ENCODE data around the gene GSPT1. TPM values are rescaled to one million over a fixed set of nuclear protein-coding genes. Genes with fewer than 3 reads are reported as not detected.
A peak's percentile ranks its signal among the peaks of the same experiment; 100 is the strongest.

GSPT1 gene
- polyA plus RNA-seq, 1 of the 3 experiments (the other 2 are of a cell fraction) = 41.5 TPM

DNA sequence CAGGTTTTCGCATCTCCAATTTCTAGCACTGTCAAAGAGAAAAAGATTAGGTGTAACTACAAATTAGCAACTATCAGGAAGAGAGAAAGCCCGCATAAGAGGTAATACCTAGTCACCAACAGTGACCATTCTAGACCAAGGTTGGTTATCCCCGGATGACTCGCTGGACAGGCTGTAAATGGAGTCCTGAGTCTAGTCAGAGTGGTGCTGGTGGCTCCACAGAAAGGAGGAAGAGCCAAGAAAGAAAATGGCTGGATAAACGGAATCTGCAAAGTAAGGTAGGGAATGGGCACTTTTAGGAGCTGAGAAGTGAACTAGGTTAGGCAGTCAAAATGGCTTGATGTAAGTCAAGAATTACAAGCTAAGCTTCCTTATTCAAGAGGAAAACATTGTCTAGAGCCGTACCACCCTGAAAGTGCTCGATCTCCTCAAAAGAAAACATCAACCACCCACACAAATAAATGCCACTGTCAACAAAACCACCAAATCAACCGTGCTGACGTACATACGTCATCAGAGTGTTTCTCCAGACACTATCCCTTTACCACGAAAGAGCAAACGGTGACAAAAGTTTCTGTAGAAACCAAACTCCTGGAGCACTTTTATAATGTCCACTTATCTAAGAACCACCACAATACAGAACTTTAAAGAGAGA lies 2.2 kb downstream of the GSPT1 start:
- no peak for DNase-seq
- peak overlapping the region; percentile 80; the same call in 1 of the 2 replicates for H3K9ac ChIP-seq
- peaks cover 0 to 6% of the 10 kb centered on the region in 2 experiments for H3K36me3 ChIP-seq (replicated peaks in 1 of 2; ENCODE audit: control insufficient read depth in 1 of 2, insufficient read depth in 2 of 2, low read length in 1 of 2)
- H3K27ac ChIP-seq (ENCODE audit: low read depth in 2 of 2, low read length in 1 of 2) = peak overlapping the region in 1 of 2 experiments; percentile 76; a peak in 1 of 4 replicates
- TF ChIP-seq TCF12 (IDR thresholded peaks at IDR 0.05) (no peak), SMC3 (IDR thresholded peaks at IDR 0.05; ENCODE audit: low read depth, low read length) (no peak), RFX5 (IDR thresholded peaks at IDR 0.05; ENCODE audit: low read length) (no peak), TAF1 (IDR thresholded peaks at IDR 0.05; ENCODE audit: borderline replicate concordance, low read depth, low read length) (no peak), EZH2phosphoT487 (IDR thresholded peaks at IDR 0.05; ENCODE audit: borderline replicate concordance, low read depth) (no peak), ELF1 (IDR thresholded peaks at IDR 0.05) (no peak)
- TF ChIP-seq, protein P1, sequence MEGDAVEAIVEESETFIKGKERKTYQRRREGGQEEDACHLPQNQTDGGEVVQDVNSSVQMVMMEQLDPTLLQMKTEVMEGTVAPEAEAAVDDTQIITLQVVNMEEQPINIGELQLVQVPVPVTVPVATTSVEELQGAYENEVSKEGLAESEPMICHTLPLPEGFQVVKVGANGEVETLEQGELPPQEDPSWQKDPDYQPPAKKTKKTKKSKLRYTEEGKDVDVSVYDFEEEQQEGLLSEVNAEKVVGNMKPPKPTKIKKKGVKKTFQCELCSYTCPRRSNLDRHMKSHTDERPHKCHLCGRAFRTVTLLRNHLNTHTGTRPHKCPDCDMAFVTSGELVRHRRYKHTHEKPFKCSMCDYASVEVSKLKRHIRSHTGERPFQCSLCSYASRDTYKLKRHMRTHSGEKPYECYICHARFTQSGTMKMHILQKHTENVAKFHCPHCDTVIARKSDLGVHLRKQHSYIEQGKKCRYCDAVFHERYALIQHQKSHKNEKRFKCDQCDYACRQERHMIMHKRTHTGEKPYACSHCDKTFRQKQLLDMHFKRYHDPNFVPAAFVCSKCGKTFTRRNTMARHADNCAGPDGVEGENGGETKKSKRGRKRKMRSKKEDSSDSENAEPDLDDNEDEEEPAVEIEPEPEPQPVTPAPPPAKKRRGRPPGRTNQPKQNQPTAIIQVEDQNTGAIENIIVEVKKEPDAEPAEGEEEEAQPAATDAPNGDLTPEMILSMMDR (IDR thresholded peaks at IDR 0.05) = no peak
- TF ChIP-seq, protein P2, sequence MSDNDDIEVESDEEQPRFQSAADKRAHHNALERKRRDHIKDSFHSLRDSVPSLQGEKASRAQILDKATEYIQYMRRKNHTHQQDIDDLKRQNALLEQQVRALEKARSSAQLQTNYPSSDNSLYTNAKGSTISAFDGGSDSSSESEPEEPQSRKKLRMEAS (IDR thresholded peaks at IDR 0.05; ENCODE audit: low read depth) = no peak
- TF ChIP-seq, protein P3, sequence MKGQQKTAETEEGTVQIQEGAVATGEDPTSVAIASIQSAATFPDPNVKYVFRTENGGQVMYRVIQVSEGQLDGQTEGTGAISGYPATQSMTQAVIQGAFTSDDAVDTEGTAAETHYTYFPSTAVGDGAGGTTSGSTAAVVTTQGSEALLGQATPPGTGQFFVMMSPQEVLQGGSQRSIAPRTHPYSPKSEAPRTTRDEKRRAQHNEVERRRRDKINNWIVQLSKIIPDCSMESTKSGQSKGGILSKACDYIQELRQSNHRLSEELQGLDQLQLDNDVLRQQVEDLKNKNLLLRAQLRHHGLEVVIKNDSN (IDR thresholded peaks at IDR 0.05; ENCODE audit: borderline replicate concordance, low read depth) = no peak
- TF ChIP-seq, protein P4, sequence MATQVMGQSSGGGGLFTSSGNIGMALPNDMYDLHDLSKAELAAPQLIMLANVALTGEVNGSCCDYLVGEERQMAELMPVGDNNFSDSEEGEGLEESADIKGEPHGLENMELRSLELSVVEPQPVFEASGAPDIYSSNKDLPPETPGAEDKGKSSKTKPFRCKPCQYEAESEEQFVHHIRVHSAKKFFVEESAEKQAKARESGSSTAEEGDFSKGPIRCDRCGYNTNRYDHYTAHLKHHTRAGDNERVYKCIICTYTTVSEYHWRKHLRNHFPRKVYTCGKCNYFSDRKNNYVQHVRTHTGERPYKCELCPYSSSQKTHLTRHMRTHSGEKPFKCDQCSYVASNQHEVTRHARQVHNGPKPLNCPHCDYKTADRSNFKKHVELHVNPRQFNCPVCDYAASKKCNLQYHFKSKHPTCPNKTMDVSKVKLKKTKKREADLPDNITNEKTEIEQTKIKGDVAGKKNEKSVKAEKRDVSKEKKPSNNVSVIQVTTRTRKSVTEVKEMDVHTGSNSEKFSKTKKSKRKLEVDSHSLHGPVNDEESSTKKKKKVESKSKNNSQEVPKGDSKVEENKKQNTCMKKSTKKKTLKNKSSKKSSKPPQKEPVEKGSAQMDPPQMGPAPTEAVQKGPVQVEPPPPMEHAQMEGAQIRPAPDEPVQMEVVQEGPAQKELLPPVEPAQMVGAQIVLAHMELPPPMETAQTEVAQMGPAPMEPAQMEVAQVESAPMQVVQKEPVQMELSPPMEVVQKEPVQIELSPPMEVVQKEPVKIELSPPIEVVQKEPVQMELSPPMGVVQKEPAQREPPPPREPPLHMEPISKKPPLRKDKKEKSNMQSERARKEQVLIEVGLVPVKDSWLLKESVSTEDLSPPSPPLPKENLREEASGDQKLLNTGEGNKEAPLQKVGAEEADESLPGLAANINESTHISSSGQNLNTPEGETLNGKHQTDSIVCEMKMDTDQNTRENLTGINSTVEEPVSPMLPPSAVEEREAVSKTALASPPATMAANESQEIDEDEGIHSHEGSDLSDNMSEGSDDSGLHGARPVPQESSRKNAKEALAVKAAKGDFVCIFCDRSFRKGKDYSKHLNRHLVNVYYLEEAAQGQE (IDR thresholded peaks at IDR 0.05; ENCODE audit: low read depth, low read length) = no peak
- TF ChIP-seq, protein P5, sequence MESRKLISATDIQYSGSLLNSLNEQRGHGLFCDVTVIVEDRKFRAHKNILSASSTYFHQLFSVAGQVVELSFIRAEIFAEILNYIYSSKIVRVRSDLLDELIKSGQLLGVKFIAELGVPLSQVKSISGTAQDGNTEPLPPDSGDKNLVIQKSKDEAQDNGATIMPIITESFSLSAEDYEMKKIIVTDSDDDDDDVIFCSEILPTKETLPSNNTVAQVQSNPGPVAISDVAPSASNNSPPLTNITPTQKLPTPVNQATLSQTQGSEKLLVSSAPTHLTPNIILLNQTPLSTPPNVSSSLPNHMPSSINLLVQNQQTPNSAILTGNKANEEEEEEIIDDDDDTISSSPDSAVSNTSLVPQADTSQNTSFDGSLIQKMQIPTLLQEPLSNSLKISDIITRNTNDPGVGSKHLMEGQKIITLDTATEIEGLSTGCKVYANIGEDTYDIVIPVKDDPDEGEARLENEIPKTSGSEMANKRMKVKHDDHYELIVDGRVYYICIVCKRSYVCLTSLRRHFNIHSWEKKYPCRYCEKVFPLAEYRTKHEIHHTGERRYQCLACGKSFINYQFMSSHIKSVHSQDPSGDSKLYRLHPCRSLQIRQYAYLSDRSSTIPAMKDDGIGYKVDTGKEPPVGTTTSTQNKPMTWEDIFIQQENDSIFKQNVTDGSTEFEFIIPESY (IDR thresholded peaks at IDR 0.05; ENCODE audit: borderline replicate concordance, low read depth) = no peak
- peak overlapping the region; percentile 66 to 89 for H3K4me3 ChIP-seq (ENCODE audit: low read depth in 2 of 2, low read length in 1 of 2)
- no peaks in the 10 kb centered on the region for H3K9me2 ChIP-seq
- peaks cover 70% of the 10 kb centered on the region for H3K79me2 ChIP-seq (ENCODE audit: insufficient read depth)
- no peaks in the 10 kb centered on the region for H3K27me3 ChIP-seq (ENCODE audit: insufficient read depth)
- H3K4me1 ChIP-seq (ENCODE audit: control insufficient read depth in 1 of 2, insufficient read depth in 2 of 2, low read depth in 1 of 2, low read length in 1 of 2) = peaks cover 19 to 33% of the 10 kb centered on the region in 2 experiments
- ChIA-PET CTCF (interaction anchor here (0.9 kb wide), 1 partner anchor 154 kb away, joined by 4 read pairs; no protein-coding TSS in a partner anchor), POLR2A (no interaction called here)
- H2AFZ ChIP-seq (ENCODE audit: low read depth) = no peak overlapping the region
- H3F3A ChIP-seq (replicated peaks; ENCODE audit: insufficient read depth) = peaks cover 17% of the 10 kb centered on the region
- 63% methylated on average over 12 of the region's 12 CpGs for WGBS (ENCODE audit: low lambda C conversion rate)
- H4K20me1 ChIP-seq (ENCODE audit: insufficient read depth) = peaks cover 62% of the 10 kb centered on the region
- no peaks in the 10 kb centered on the region for H3K9me3 ChIP-seq
- peak overlapping the region; percentile 85 for H3K4me2 ChIP-seq
